SK-N-SH (cell line): ENCODE data around the gene ADAMTS17. TPM values are rescaled to one million over a fixed set of nuclear protein-coding genes. Genes with fewer than 3 reads are reported as not detected.

Source experiments
- CTCF ChIA-PET: fragments of 300-600, 350-600 bp; formaldehyde crosslinking; extraction: SDS; loops from one replicate; lab custom pipeline; 2021; lab: Yijun Ruan, JAX
- POLR2A ChIA-PET: fragments of 350-600 bp; sonication (Branson Sonifier 250); formaldehyde crosslinking; extraction: SDS; loops from one replicate; lab custom pipeline; 2020; ENCODE audit warnings: antibody characterized with exemption, inconsistent platforms; lab: Yijun Ruan, JAX
- DNase-seq: peaks from one replicate; pipeline ENCODE4 v3.0.0; 2012
- H2AFZ ChIP-seq: fragments of 200-600 bp; sonication (generic); 2 replicates; pipeline ENCODE4 v1.8.1; 2016; ENCODE audit warnings: antibody characterized with exemption, mild to moderate bottlenecking, low read depth
- H3F3A ChIP-seq: fragments of 200-600 bp; sonication (generic); replicated peaks from 2 replicates; pipeline ENCODE3; 2016; ENCODE audit warnings: antibody characterized with exemption, mild to moderate bottlenecking; ENCODE audit not compliant: insufficient read depth
- H3K27ac ChIP-seq, 2 experiments: fragments of 200-500 bp in 1 of 2; fragments of 200-600 bp in 1 of 2; sonication (Bioruptor generic) in 1 of 2; sonication (generic), shearing (Covaris generic) in 1 of 2; 2 replicates each; pipeline versions ENCODE4 v1.5.1 to v1.6.1; 2014 to 2016; ENCODE audit warnings: low read depth in 2 of 2, inconsistent platforms in 1 of 2, low read length in 1 of 2, mild to moderate bottlenecking in 1 of 2, mixed read lengths in 1 of 2
- H3K27me3 ChIP-seq: fragments of 200-600 bp; sonication (generic), shearing (Covaris generic); 2 replicates; pipeline ENCODE4 v1.6.1; 2016; ENCODE audit warnings: mixed run types; ENCODE audit not compliant: insufficient read depth
- H3K36me3 ChIP-seq, 2 experiments: fragments of 200-500 bp in 1 of 2; fragments of 200-600 bp in 1 of 2; sonication (Bioruptor generic) in 1 of 2; sonication (generic) in 1 of 2; replicated peaks in 1 of 2; 2 replicates each; pipeline versions ENCODE3 to v1.5.1; 2014 to 2016; ENCODE audit warnings: low read length in 1 of 2, mild to moderate bottlenecking in 1 of 2; ENCODE audit not compliant: insufficient read depth in 2 of 2, control insufficient read depth in 1 of 2
- H3K4me1 ChIP-seq, 2 experiments: fragments of 200-500 bp in 1 of 2; fragments of 200-600 bp in 1 of 2; sonication (Bioruptor generic) in 1 of 2; sonication (generic), shearing (Covaris generic) in 1 of 2; 2 replicates each; pipeline versions ENCODE4 v1.5.1 to v1.6.1; 2014 to 2016; ENCODE audit warnings: low read depth in 1 of 2, low read length in 1 of 2, mixed run types in 1 of 2; ENCODE audit not compliant: insufficient read depth in 2 of 2, control insufficient read depth in 1 of 2
- H3K4me2 ChIP-seq: fragments of 200-600 bp; sonication (generic), shearing (Covaris generic); 2 replicates; pipeline ENCODE4 v1.6.1; 2017; ENCODE audit warnings: mixed run types
- H3K4me3 ChIP-seq, 2 experiments: fragments of 200-500 bp in 1 of 2; fragments of 200-600 bp in 1 of 2; sonication (Bioruptor generic) in 1 of 2; sonication (generic), shearing (Covaris generic) in 1 of 2; 2 replicates each; pipeline versions ENCODE4 v1.5.1 to v1.8.1; 2014 to 2016; ENCODE audit warnings: low read depth in 2 of 2, inconsistent platforms in 1 of 2, low read length in 1 of 2, mild to moderate bottlenecking in 1 of 2, mixed read lengths in 1 of 2, moderate library complexity in 1 of 2
- H3K79me2 ChIP-seq: fragments of 200-600 bp; sonication (generic); 2 replicates; pipeline ENCODE4 v1.8.1; 2017; ENCODE audit warnings: mild to moderate bottlenecking; ENCODE audit not compliant: insufficient read depth
- H3K9ac ChIP-seq: fragments of 200-600 bp; sonication (generic); 2 replicates; pipeline ENCODE4 v1.6.1; 2017; ENCODE audit warnings: mixed run types
- H3K9me2 ChIP-seq: fragments of 200-600 bp; sonication (generic); 2 replicates; pipeline ENCODE4 v1.6.1; 2017; ENCODE audit warnings: mixed run types
- H3K9me3 ChIP-seq: fragments of 200-600 bp; sonication (generic); 2 replicates; pipeline ENCODE4 v1.6.1; 2017; ENCODE audit warnings: mixed run types, mild to moderate bottlenecking, moderate library complexity
- H4K20me1 ChIP-seq: fragments of 200-600 bp; sonication (generic); 2 replicates; pipeline ENCODE4 v1.6.1; 2017; ENCODE audit warnings: mild to moderate bottlenecking, mixed run types; ENCODE audit not compliant: insufficient read depth
- CHD2 ChIP-seq: fragments of 150-350 bp; IDR thresholded peaks from 2 replicates; pipeline ENCODE4 v1.6.1; 2018; ENCODE audit warnings: low read length; ENCODE audit not compliant: partially characterized antibody
- EZH2phosphoT487 ChIP-seq: fragments of 200-600 bp; sonication (generic); IDR thresholded peaks from 2 replicates; pipeline ENCODE4 v1.6.1; 2017; ENCODE audit warnings: low read depth, mixed run types, mild to moderate bottlenecking, antibody characterized with exemption, moderate library complexity, borderline replicate concordance
- FOSL2 ChIP-seq: IDR thresholded peaks from 2 replicates; pipeline ENCODE4 v1.4.0; 2012; ENCODE audit warnings: low read depth, mild to moderate bottlenecking, moderate library complexity, borderline replicate concordance
- FOXM1 ChIP-seq: IDR thresholded peaks from 2 replicates; pipeline ENCODE4 v1.4.0; 2012; ENCODE audit warnings: low read depth, mild to moderate bottlenecking
- GABPA ChIP-seq: IDR thresholded peaks from 2 replicates; pipeline ENCODE4 v1.4.0; 2012; ENCODE audit warnings: low read depth, mild to moderate bottlenecking
- GATA2 ChIP-seq: sonication (generic); formaldehyde crosslinking; IDR thresholded peaks from 2 replicates; pipeline ENCODE4 v1.5.0; 2020; ENCODE audit warnings: mild to moderate bottlenecking, missing genetic modification reagents
- JUND ChIP-seq: IDR thresholded peaks from 2 replicates; pipeline ENCODE4 v1.4.0; 2012
- MAX ChIP-seq: IDR thresholded peaks from 2 replicates; pipeline ENCODE4 v1.4.0; 2012; ENCODE audit warnings: low read depth
- NFIC ChIP-seq: IDR thresholded peaks from 2 replicates; pipeline ENCODE4 v1.4.0; 2012; ENCODE audit warnings: borderline replicate concordance
- PBX3 ChIP-seq: IDR thresholded peaks from 2 replicates; pipeline ENCODE4; 2012
- RAD21 ChIP-seq: IDR thresholded peaks from 2 replicates; pipeline ENCODE4 v1.6.1; 2012; ENCODE audit warnings: mild to moderate bottlenecking, low read length
- RCOR1 ChIP-seq: fragments of 150-350 bp; IDR thresholded peaks from 2 replicates; pipeline ENCODE4 v1.6.1; 2017; ENCODE audit warnings: antibody characterized with exemption, low read length
- REST ChIP-seq: IDR thresholded peaks from 2 replicates; pipeline ENCODE4 v1.6.1; 2012; ENCODE audit warnings: mild to moderate bottlenecking, low read depth, low read length, moderate library complexity
- RXRA ChIP-seq: IDR thresholded peaks from 2 replicates; pipeline ENCODE4 v1.4.0; 2012; ENCODE audit warnings: low read depth, mild to moderate bottlenecking, borderline replicate concordance
- SIN3A ChIP-seq: IDR thresholded peaks from 2 replicates; pipeline ENCODE4 v1.6.1; 2012; ENCODE audit warnings: low read depth, mild to moderate bottlenecking, low read length, moderate library complexity, borderline replicate concordance
- TAF1 ChIP-seq: IDR thresholded peaks from 2 replicates; pipeline ENCODE4 v1.6.1; 2012; ENCODE audit warnings: low read depth, mild to moderate bottlenecking, low read length, moderate library complexity, borderline replicate concordance
- TCF12 ChIP-seq: IDR thresholded peaks from 2 replicates; pipeline ENCODE4 v1.4.0; 2012
- YY1 ChIP-seq: IDR thresholded peaks from 2 replicates; pipeline ENCODE4 v1.4.0; 2012; ENCODE audit warnings: low read depth, mild to moderate bottlenecking
- WGBS: methylation state at CpG from one replicate; pipeline ENCODE4 v1.1.6; 2017; ENCODE audit warnings: low lambda C conversion rate; 5-methylcytosine and 5-hydroxymethylcytosine counted together
- polyA plus RNA-seq, 3 experiments: library from polyadenylated mRNA; depleted of rRNA; stranded (reverse); fragments of >200 nt; gene quantifications; 2 replicates each; pipeline ENCODE4 v1.2.3, GENCODE V29; 2012

Gene ADAMTS17
- polyA plus RNA-seq, 1 of the 3 experiments (the other 2 are of a cell fraction) = not detected

- DNase-seq = no peak
- no peak overlapping the region for H3K9ac ChIP-seq
- WGBS = 29% methylated on average over 4 of the region's 4 CpGs
- no peaks in the 10 kb centered on the region for H3K79me2 ChIP-seq
- TF ChIP-seq NFIC (no peak), RXRA (no peak), REST (no peak), FOXM1 (no peak), PBX3 (no peak), RAD21 (no peak), TAF1 (no peak), YY1 (no peak), SIN3A (no peak), JUND (no peak), EZH2phosphoT487 (no peak), CHD2 (no peak), MAX (no peak), GATA2 (CRISPR knock-in tag) (no peak)
- H3K9me3 ChIP-seq = no peaks in the 10 kb centered on the region
- no peak overlapping the region for H3K27ac ChIP-seq
- CTCF ChIA-PET = interaction anchor here (1.3 kb wide), 1 partner anchor 153 kb away, joined by 3 read pairs; no protein-coding TSS in a partner anchor
- no peaks in the 10 kb centered on the region for H4K20me1 ChIP-seq
- no peak overlapping the region for H2AFZ ChIP-seq
- H3K4me2 ChIP-seq = no peak overlapping the region
- H3K4me1 ChIP-seq = peaks cover 0 to 19% of the 10 kb centered on the region in 2 experiments; a peak in 1 of 4 replicates
- no peaks in the 10 kb centered on the region for H3K27me3 ChIP-seq
- no peak overlapping the region for H3K4me3 ChIP-seq
- no peaks in the 10 kb centered on the region for H3K36me3 ChIP-seq
- no peaks in the 10 kb centered on the region for H3K9me2 ChIP-seq
- POLR2A ChIA-PET = no interaction called here
- no peaks in the 10 kb centered on the region for H3F3A ChIP-seq
Observed at GRCh38 chr15:100189849-100190248, 151.9 kb downstream of the ADAMTS17 start.

- no peaks in the 10 kb centered on the region for H3K9me3 ChIP-seq
- H4K20me1 ChIP-seq = no peaks in the 10 kb centered on the region
- H3K27me3 ChIP-seq = no peaks in the 10 kb centered on the region
- H3K9ac ChIP-seq = no peak overlapping the region
- ChIA-PET CTCF (interaction anchor here (1.3 kb wide), 2 partner anchors 153 to 161 kb away, joined by 3 read pairs; no protein-coding TSS in a partner anchor), POLR2A (no interaction called here)
- no peak overlapping the region for H3K4me3 ChIP-seq
- H3K9me2 ChIP-seq = no peaks in the 10 kb centered on the region
- no peak for DNase-seq
- no peak overlapping the region for H3K27ac ChIP-seq
- no peak overlapping the region for H2AFZ ChIP-seq
- no peaks in the 10 kb centered on the region for H3K36me3 ChIP-seq
- no peaks in the 10 kb centered on the region for H3K79me2 ChIP-seq
- peaks cover 0 to 13% of the 10 kb centered on the region in 2 experiments; a peak in 1 of 4 replicates for H3K4me1 ChIP-seq
- H3F3A ChIP-seq = no peaks in the 10 kb centered on the region
- TF ChIP-seq FOXM1 (no peak), SIN3A (no peak), JUND (no peak), RCOR1 (no peak), TCF12 (no peak), FOSL2 (no peak), GABPA (no peak), RXRA (no peak), TAF1 (no peak)
- no peak overlapping the region for H3K4me2 ChIP-seq
- WGBS = 21% methylated on average over 6 of the region's 6 CpGs
Observed at GRCh38 chr15:100189319-100189718, 152.5 kb downstream of the ADAMTS17 start.
